Measurements from ENCODE around the gene WIPF2.

DNA sequence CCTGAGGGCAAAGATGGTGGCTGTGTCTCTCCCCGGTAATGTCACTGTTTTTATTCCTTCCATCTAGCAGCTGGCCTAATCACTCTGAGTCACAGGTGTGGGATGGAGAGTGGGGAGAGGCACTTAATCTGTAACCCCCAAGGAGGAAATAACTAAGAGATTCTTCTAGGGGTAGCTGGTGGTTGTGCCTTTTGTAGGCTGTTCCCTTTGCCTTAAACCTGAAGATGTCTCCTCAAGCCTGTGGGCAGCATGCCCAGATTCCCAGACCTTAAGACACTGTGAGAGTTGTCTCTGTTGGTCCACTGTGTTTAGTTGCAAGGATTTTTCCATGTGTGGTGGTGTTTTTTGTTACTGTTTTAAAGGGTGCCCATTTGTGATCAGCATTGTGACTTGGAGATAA, 47.4 kb upstream of the WIPF2 start:
- TF ChIP-seq, protein P1, sequence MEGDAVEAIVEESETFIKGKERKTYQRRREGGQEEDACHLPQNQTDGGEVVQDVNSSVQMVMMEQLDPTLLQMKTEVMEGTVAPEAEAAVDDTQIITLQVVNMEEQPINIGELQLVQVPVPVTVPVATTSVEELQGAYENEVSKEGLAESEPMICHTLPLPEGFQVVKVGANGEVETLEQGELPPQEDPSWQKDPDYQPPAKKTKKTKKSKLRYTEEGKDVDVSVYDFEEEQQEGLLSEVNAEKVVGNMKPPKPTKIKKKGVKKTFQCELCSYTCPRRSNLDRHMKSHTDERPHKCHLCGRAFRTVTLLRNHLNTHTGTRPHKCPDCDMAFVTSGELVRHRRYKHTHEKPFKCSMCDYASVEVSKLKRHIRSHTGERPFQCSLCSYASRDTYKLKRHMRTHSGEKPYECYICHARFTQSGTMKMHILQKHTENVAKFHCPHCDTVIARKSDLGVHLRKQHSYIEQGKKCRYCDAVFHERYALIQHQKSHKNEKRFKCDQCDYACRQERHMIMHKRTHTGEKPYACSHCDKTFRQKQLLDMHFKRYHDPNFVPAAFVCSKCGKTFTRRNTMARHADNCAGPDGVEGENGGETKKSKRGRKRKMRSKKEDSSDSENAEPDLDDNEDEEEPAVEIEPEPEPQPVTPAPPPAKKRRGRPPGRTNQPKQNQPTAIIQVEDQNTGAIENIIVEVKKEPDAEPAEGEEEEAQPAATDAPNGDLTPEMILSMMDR (conservative IDR thresholded peaks at IDR 0.05 in 1 of 2, IDR thresholded peaks at IDR 0.05 in 1 of 2; ENCODE audit: extremely low read depth in 1 of 2, insufficient read depth in 1 of 2, low read depth in 1 of 2, low read length in 2 of 2) = no peak
- TF ChIP-seq EZH2 (IDR thresholded peaks at IDR 0.05; ENCODE audit: borderline replicate concordance, low read length) = no peak

Data from mammary epithelial cell (primary cell).